ENCODE results near the gene FAM25G.
"Not testable (repeated sequence)": the region's sequence is repeated elsewhere in the genome, so short reads cannot be mapped to it uniquely, and the experiment has no call there.

The FAM25G gene

DNA sequence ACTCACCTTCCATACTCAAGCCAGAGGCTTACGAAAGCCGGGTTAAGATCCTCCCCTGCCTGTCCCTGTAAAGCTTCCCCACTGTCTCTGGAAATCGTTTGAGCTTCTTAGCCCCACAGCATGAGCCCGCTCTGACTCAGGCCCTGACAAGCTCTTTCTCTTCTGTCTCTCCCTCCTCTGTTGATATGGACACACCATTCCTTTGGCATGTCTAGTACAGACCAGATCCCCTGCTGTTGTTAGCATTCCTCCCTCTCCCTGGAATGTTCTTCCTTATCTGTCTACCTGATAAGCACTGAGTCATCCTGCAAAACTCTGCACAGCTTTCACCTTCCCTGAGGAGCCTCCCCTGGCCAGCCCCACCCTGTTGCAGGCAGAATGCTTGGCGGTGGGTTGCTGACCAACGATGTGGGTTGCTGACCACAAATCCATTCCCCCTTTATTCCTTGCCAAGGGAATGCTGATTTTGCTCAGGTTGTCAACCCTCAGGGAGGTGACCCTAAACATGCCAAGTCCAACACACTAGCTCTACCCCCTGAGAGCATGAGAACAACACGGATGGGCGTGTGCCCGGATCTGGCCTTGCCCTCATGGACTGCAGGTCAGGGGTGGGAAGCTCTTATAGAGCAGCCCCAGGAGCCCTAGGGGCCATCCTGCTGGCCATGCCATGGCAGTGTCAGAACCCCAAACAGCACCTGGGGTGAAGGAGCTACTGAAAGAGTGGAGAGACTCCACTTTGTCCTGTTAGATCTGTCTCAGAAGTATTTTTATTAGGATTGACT, 28.7 kb downstream of the FAM25G start:
- not testable (repeated sequence) for DNase-seq

DNA sequence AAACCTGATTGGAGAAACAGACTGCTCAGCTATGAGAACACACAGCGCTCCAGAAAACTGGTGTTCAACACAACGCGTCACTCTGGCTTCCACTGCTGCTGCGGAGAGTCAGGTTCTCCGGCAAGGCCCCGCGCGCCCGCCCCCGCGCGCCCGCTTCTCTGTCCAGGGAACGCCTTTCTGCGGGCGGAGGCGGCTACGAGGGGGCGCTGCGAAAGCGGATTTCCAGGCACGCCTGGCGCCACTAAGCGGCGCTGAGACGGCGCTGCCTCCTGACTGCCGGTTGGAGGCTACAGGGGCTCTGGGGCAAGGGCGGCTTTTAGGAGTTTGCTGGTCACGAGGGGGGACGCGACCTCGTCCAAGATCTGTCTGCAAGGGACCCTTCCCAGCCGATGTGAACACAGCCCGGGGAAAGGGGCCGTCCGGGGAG, 30.2 kb downstream of the FAM25G start:
- peak; percentile 73 for DNase-seq

DNA sequence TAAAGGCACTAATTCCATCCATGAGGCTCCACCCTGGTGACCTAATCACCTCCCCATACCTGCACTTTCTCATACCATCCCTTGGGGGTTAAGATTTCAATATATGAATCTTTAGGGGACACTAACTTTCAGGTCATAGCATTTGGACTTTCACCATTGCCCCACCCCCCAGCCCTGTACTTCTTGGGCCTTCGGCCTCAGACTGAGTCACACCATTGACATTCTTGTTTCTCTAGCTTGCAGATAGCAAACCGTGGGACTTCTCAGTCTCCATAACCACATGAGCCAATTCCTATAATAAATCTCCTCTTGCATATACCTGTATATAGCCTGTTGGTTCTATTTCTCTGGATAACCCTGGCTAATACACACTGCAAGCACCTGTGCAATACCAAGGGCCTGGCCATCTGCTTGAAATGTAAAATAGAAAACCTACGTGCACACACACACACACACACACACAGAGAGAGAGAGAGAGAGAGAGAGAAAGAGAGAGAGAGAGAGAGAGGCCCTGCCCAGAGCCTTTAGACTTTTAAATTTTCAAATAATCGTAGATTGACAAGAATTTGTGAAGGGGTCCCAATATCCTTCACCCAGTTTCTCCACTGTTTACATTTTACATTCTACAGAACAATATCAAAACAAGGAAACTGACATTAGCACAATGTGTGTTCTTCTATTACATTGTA, 32.9 kb downstream of the FAM25G start:
- peak; percentile 32 for DNase-seq

DNA sequence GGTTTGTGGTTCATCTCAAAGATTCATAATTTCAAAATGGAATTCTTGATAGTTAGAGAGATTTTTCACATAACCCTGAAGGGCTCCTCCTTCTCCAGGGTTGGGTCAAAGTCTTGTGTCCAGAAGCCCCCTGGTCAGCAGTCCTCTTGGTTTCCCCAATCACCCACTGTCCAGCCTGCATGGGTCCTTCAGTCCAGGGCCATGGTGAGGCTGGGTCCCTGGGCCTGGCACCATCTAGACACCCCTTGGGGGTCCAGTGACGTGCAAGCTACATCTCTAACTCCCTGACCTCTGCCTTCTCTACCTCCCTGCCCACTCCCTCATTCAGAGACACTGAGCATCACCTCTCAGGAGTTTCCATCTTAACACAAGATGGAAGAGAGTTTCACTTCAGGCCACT, 33.7 kb downstream of the FAM25G start:
- DNase-seq, result no peak

DNA sequence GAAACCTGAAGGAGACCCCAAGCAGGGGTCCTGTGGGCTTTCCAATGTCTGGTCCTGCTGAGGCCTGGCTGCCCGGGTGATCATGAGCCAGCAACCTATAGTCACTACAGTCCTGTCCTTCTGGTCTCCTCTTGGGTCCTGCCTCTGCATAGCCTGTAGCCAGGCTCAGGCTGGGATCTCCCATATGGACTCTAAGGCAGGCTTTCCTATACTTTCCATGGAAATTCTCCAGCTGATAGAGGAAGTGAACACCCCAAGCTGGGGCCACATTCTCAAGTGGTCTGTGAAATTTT, 34.0 kb downstream of the FAM25G start:
- no peak for DNase-seq

DNA sequence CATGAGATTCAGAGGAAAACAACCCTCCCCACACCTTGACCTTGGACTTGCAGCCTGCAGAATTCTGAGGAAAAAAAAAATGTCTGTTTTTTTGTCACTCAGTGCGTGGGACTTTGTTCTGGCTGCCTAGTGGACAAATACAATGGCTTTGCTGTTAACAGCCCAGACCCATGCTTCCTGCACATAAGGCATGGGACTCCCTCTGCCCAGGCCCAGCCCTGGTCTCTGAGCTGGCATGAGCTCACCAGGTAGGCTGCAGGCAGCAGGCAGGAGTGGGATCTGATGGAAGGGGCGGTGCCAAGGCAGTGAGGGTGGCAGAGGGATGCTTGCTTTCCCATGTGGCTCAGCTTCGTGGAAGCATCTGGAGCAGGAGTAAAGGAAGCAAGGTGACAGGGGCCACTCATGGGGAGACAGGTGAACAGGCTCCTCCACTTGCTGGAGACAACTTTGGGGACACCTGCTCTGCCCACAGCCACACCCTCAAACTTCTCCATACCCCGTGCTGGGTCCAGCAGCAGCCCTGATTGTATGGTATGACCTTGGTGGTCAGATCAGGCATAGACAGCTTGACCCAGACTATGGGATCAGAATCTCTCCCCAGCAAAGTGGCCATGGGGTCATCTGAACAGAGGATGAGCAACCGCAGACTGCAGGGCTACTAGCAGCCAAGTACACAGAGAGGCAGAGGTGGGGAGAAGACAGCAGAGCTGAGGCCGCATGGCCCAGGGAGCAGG, 34.5 kb downstream of the FAM25G start:
- DNase-seq, result no peak

DNA sequence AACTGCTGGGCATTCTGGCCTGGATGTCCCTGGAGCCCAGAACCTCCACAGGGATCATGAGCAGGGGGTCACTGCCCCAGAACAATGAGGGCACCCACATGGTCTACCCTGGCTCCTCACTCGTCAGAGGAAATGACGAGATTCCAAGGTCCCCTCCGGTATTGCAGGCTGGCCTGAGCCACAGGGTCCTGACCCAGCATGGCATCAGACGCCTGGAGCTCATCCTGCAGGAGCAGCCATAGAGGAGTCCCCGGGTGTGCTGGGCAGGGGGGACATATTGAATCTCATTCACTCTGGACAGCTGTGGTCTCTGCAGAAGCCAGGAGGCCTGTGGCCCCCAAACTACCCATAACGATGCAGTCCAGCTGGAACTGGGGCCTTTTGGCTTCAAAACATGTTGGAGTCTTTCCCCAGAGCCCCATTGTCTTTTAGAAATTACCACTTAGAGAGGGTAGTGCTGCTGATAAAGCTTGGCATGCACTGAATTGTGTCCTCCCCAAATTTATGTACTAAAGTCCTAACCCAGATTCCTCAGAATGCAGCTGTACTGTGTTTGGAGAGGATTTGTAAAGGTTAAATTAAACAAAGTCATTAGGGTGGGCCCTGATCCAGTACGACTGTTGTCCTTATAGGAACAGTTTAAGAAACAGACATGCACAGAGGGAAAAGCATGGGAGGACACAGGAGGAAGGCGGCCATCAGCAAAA, 35.3 kb downstream of the FAM25G start:
- peak; percentile 36 for DNase-seq

DNA sequence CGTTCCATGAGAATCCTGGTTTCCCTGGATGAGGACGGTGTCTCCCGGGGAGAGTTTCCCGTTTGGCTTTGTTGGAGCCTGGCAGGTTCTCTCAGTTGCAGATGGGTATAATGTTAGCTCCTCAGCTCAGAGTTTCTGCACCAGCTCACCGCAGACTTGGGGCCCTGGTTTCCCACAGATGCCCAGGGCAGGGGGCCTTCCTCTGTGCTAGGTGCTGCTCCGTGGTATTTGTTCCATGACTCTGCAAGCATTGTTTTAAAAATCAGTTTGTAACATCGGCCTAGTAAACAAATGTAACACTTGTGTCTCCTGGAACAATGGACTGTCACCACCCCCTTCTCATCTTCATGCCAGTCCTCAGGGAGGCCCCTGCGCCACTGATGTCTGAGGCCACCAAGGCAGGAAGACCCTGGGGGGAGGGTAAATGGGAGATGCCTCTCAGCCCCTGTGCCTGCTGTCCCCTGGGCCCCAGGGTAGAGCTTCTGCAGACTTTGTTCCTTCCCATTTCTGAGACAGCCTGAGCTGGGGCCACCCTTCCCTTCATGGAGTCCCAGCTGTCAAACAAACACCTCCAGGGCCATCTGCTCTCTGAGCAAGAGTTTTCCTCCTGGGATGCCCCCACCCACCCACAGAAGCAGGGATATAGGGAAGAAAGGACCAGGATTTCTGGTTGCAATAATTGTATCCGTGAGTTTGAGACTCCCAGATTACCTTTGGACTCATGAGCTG, 36.0 kb downstream of the FAM25G start:
- peak; percentile 25 for DNase-seq

DNA sequence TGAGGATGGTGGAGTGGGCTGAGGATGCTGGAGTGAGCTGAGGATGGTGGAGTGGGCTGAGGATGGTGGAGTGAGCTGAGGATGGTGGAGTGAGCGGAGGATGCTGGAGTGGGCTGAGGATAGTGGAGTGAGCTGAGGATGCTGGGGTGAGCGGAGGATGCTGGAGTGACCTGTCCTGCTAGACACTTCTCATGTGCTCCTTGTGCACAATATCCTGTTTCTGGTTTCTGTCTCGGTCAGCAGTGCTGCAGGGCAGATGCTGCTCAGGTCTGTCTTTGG, 36.8 kb downstream of the FAM25G start:
- DNase-seq, result no peak

DNA sequence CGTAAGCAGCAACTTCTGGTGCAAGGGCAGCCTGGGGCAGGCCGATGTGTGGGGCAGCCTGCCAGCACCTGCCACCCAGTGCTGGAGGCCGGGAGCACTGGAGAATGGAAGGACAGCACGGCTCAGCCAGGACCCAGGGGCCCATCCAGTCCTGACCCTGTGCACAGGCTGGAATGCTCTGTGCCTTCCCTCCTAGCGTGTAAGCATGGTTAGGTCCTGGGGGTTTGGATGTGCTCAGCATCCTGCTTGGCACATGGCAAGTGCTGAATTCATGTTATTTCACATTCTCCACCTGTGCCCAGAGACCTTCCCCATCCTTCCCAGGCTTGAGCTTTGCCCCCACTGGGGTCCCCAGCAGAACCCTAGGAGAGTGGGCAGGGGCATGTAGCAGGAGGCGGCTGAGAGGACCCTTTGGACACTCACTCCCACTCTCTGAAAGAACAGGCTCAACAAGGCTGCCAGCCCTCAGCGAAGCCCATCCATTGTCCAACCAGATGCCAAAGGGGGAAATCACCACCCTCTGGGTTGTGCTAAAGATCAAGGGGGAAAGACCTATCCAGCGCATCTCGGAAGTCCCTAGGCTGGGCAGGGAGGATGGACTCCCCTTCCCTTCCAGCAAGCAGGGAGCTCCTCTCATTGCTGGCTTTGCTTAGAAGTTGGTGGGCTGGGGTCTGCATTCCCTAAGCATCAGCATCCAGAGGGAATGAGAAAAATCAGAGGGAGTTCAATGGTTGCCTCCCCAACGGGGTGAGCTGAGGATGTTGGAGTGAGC, 37.3 kb downstream of the FAM25G start:
- peak; percentile 31 for DNase-seq

DNA sequence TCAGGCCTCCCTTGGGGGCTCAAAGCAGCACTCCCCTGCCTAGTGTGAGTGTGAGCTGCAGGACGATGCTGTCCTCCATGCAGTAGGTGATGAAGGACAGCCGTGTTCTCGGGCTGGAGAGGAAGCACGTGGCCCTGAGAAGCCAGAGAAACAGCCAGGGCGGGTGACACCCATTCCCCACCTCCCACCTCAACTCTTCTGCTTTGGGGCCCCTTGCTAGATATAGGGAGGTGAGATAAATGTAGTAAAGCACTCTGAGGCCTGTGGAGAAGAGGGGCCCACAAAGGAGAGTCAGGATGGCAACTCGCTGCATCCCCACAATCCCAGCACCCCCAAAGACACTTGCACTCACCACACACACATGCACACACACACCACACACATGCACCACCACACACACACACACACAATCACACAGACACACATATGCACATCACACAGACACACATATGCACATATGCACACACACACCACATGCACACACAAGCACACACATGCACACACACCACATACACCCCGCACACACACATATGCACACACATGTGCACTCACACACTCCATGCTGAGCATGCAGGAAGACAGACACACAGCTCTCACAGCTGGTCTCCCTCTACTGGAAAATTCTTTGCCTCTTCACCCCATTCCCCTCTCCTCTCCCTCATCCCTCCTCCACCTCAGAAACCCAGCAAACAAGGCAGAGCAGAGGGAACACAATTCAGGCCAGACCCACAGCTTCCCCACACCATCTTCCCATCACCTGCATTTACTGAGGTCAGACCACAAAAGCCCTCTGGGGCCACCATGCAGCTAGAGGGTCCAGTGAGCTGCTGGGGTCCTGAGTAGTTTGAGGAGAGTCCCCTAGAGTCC, 38.1 kb downstream of the FAM25G start:
- peak; percentile 31 for DNase-seq

DNA sequence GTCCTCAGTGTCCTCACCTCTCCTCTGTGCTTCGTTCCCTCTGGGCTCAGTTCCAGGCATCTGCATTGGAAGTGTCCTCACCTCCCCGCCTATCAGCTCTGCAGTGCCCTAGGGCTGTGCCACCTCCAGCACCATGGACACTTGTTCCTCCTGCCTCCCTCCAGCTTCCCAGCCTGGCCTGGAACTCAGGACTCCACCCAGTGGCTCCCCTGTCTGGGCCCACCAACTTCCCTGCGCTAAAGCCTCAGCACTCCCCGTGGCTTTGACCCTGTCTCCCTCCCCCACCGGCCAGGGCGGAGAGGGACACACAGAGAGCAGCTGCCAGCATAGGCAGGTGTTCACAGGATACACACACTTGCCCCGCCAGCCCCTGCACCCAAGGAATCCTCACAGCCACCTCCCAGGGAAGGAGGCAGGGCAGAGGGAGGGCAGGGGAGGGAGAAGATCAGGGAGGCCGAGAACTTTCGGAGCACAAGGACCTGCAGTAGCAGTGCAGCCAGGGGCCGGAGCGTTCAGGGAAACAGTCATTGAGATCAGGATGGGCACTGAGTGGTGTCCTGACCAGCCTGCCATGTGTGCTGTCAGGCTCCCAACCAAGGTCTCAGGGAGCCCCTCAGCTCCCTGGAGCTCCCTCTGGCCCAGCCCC, 38.9 kb downstream of the FAM25G start:
- no peak for DNase-seq

DNA sequence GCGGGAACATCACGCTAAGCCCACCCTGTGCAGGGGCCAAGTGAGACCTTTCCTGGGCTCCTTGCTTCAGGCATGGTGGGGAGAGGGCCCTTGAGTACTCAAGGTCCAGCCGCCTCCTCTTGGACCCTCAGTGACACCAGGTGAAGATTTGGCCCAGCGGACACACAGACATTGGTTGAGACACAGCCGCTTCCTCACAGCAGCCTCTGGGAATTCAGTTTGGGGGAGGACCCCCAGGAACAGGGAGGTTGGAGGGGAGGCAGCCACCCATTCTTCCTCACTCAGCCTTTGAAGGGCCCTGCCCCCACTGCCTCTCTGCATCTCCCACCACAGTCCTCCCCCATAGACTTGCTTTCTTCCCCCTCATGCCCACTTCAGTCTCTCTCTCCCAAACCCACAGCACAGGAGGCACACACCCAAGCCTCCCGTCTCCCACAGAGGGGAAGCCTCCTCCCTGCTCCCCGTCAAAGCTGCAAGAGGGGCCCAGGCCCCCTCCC, 39.5 kb downstream of the FAM25G start:
- DNase-seq, result no peak

DNA sequence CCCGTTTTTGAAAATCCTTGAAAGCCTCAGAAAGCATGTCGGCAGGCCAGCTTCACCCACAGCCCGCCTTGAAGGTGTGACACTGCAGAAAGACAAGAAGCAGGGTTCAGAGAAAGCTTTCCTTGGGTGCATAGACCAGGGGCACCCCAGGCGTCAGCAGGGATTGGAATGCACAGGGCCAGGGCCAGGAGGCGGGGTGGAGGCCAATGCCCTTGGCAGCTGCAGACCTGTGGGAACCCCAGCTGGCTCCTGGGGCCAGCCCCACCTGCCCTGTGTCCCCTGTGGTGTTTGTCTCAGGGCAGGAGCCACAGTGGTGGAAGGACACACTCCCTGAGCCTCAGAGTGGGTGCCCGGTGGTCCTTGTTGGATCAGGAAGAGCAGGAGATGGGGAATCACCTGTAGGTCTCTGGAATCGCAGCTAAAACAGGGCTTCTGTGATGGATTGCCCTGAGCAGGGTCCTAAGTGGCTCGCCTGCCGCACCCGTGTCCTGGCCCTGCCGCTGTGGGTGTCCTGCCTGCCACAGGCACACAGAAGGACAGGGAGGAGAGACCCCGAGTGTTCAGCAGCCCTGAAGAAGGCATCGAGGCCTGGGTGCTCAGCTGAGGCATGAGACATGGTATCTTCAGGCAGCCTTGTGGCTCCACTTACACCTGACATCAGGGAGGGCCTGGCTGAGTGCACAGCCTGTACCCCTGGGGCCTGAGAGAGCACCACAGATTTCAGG, 40.1 kb downstream of the FAM25G start:
- DNase-seq, result no peak

DNA sequence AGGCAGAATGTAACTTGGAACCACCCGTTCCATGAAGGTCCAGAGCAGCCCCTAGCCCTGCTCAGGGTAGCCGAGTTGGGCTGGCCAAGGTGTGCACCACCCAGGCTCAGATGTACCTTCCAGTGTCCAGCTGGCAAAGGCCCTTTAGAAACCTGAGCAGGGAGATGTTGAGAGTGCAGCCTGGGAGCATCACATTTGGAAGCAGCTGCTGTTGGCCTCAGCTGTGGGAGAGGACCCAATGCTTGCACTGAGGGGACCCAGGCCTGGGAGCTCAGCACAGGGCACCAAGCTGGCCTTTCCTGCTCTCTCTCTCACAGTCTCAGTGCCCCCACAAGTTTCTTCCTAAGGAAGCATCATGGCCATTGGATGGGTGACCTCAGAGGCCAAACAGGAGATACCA, 41.1 kb downstream of the FAM25G start:
- DNase-seq, result no peak

DNA sequence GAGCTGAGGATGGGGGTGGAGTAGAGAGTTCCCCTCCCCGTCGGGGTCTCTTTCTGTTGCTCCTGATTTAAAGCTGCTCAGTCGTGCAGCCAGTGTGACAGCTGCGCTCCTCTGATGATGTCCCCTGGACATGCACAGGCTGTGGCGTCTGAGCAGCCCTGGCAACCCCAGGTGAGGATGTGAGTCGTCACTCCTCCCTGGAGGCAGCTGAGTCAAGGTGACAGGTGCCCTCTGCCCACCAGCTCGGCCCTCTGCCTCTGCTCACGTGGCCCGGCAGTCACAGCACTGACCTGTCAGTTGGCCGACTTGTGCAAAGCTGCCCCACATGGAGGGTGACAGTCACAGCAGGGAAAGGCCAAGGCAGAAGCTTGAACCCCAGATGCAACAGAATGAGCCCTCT, 41.5 kb downstream of the FAM25G start:
- DNase-seq, result no peak

DNA sequence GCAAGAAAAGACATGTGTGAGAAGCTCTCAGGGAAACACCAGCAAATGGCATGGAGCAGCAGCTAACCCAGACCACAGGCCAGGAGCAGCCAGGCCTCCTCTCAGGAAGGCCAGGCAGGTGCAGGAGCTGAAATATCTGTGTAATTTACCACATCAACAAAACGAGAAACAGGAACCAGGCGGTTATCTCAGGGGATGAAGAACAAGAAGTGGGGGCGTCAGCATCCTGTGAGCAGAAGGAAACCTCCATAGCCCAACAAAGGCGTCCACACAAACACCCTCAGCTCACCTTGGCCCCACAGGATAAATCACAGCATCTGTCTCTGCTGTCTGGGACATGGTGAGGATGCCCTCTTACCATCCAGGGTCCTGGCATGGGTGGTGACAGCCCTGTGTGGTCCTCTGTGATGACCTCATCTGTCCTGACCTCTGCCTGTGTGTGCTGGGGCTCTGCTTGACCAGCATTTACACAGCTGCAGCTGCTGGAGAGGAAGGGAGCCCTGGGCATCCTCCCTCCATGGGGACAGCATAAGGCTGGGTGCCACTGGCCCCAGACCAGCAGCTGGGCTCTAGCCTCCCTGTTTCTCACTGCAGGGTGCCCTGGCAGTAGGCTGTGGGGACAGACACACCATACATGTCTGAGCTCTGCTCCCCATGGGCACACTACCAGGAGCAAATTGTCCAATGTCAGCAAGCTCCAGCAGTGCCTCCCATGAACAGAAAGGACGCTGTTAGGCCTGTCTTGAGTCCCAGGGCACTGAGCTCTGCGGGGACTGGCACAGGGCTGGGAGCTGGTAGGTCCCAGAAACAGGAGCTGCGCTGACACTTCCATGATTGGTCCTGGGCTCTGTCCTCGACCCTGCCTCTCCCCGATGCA, 42.2 kb downstream of the FAM25G start:
- no peak for DNase-seq

DNA sequence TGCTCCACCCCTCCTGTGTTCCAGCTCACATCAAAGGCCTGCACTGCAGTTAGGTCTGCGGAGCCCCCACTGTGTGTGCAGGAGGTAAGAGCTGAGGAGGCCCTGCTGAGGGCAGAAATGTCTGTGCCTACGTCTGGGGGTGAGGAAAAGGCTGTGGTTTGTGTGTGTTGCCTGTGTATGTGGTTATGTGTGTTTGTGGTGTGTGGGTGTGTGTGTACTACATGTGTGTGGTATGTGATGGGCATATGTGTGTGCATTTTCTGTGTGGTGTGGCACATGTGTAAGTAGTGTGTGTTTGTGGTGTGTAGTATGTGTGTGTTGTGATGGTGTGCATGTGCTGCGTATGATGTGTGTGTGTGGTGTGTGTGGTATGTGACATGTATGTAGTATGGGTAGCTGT, 43.8 kb downstream of the FAM25G start:
- no peak for DNase-seq

DNA sequence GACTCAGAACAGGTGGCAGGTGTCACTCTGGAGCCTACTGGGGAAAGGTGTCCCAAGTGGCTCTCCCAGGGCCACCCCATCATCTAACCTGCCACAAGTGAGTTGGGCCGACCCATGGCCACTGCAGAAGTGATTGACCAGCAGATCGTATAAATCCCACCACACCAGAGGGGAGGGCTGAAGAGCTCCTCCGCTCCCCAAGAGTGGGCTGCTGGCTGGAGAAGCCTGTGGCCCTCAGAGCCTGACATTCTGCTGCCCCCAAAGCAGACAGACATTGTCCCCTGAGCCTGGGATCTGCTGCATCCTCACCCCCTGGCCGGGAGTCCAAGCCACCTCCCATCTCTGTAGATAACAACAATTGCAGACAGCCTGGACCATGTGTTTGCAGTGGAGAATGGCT, 44.3 kb downstream of the FAM25G start:
- DNase-seq, result no peak

Measured in right forelimb (tissue), 1 donor.